Tibial artery (tissue), 4 donors: ENCODE results near the gene MTCL1.

Experiments used
- DNase-seq, 2 donors: peaks; one replicate each; pipeline ENCODE4 v3.0.0-alpha.2; 2019
- H3K27ac ChIP-seq, 2 donors: fragments of 200-600 bp; sonication (generic) in 1 of 2; 1 replicate in 1 of 2; 2 replicates in 1 of 2; pipeline ENCODE4 v1.5.1; 2018 to 2019; ENCODE audit warnings: mild to moderate bottlenecking in 1 of 2
- H3K27me3 ChIP-seq, 2 donors: fragments of 200-600 bp; sonication (generic) in 1 of 2; one replicate each; pipeline versions ENCODE4 v1.5.1 to v1.6.0; 2016 to 2019
- H3K36me3 ChIP-seq, 3 donors: fragments of 200-600 bp; sonication (generic) in 2 of 3; one replicate each; pipeline ENCODE4 v1.5.1; 2016 to 2019; ENCODE audit warnings: mild to moderate bottlenecking in 2 of 3
- H3K4me1 ChIP-seq, 4 donors: fragments of 200-600 bp; sonication (generic) in 2 of 4; 1 replicate in 3 of 4; 2 replicates in 1 of 4; pipeline ENCODE4 v1.5.1; 2016 to 2019
- H3K4me3 ChIP-seq, 2 donors: fragments of 200-600 bp; sonication (generic) in 1 of 2; 1 replicate in 1 of 2; 2 replicates in 1 of 2; pipeline ENCODE4 v1.5.1; 2018 to 2019; ENCODE audit warnings: mild to moderate bottlenecking in 2 of 2
- H3K9me3 ChIP-seq, 3 donors: fragments of 200-600 bp; sonication (generic) in 1 of 3; one replicate each; pipeline ENCODE4 v1.5.1; 2016 to 2019
- CTCF ChIP-seq, 2 experiments: fragments of 200-600 bp in 1 of 2; fragments of 450-650 bp in 1 of 2; IDR thresholded peaks; one replicate each; pipeline ENCODE4 v1.5.1; 2017 to 2019; ENCODE audit warnings: antibody characterized with exemption in 2 of 2, mild to moderate bottlenecking in 1 of 2, moderate library complexity in 1 of 2
- intact Hi-C: fragments of 100-400 bp; cut with DNase I; formaldehyde crosslinking; loops from one replicate; pipeline ENCODE4 v1.15.0; 2023; ENCODE audit warnings: low total_unique reads

The MTCL1 gene

GRCh38 chr18:8752329-8752728 lies 47.0 kb downstream of the MTCL1 start:
- Histone ChIP-seq H3K27ac (no peak overlapping the region), H3K9me3 (no peaks in the 10 kb centered on the region), H3K4me3 (no peak overlapping the region), H3K4me1 (no peaks in the 10 kb centered on the region), H3K27me3 (no peaks in the 10 kb centered on the region), H3K36me3 (no peaks in the 10 kb centered on the region)
- no peak for DNase-seq
- no peak for TF ChIP-seq CTCF (IDR thresholded peaks at IDR 0.05)
- intact Hi-C loops, result no loop called here

GRCh38 chr18:8754995-8755960 lies 49.9 kb downstream of the MTCL1 start:
- H3K27me3 ChIP-seq, result no peaks in the 10 kb centered on the region
- intact Hi-C loops, result loop anchor here (5.0 kb wide), 1 partner anchor 1663 kb away; no protein-coding TSS in a partner anchor
- no peaks in the 10 kb centered on the region for H3K9me3 ChIP-seq
- no peak for DNase-seq
- H3K27ac ChIP-seq, result no peak overlapping the region
- H3K36me3 ChIP-seq, result no peaks in the 10 kb centered on the region
- no peaks in the 10 kb centered on the region for H3K4me1 ChIP-seq
- no peak overlapping the region for H3K4me3 ChIP-seq
- no peak for TF ChIP-seq CTCF (IDR thresholded peaks at IDR 0.05)

- intact Hi-C loops, result loop anchor here (5.0 kb wide), 1 partner anchor 1664 kb away; no protein-coding TSS in a partner anchor
- Histone ChIP-seq H3K4me3 (no peak overlapping the region), H3K27ac (no peak overlapping the region), H3K36me3 (no peaks in the 10 kb centered on the region), H3K27me3 (no peaks in the 10 kb centered on the region), H3K4me1 (no peaks in the 10 kb centered on the region), H3K9me3 (no peaks in the 10 kb centered on the region)
- no peak for TF ChIP-seq CTCF (IDR thresholded peaks at IDR 0.05)
- no peak for DNase-seq
Observed at GRCh38 chr18:8756571-8756970, 51.2 kb downstream of the MTCL1 start.

- intact Hi-C loops, result loop anchor here (5.0 kb wide), 1 partner anchor 1665 kb away; no protein-coding TSS in a partner anchor
- TF ChIP-seq CTCF (IDR thresholded peaks at IDR 0.05), result no peak
- no peaks in the 10 kb centered on the region for H3K36me3 ChIP-seq
- H3K4me3 ChIP-seq, result no peak overlapping the region
- H3K27ac ChIP-seq, result no peak overlapping the region
- no peaks in the 10 kb centered on the region for H3K9me3 ChIP-seq
- no peak for DNase-seq
- no peaks in the 10 kb centered on the region for H3K27me3 ChIP-seq
- H3K4me1 ChIP-seq, result no peaks in the 10 kb centered on the region
Observed at GRCh38 chr18:8757396-8757997, 52.1 kb downstream of the MTCL1 start.

- no peak overlapping the region for H3K4me3 ChIP-seq
- no peak for DNase-seq
- no peak for TF ChIP-seq CTCF (IDR thresholded peaks at IDR 0.05)
- H3K27ac ChIP-seq, result no peak overlapping the region
- H3K27me3 ChIP-seq, result no peaks in the 10 kb centered on the region
- intact Hi-C loops, result loop anchor here (5.0 kb wide), 1 partner anchor 1666 kb away; no protein-coding TSS in a partner anchor
- no peaks in the 10 kb centered on the region for H3K4me1 ChIP-seq
- H3K36me3 ChIP-seq, result no peaks in the 10 kb centered on the region
- H3K9me3 ChIP-seq, result no peaks in the 10 kb centered on the region
Observed at GRCh38 chr18:8758466-8758865, 53.1 kb downstream of the MTCL1 start.
